HepG2 (cell line): Measurements from ENCODE around the gene HSDL1. TPM values are rescaled to one million over a fixed set of nuclear protein-coding genes. Genes with fewer than 3 reads are reported as not detected.

ENCODE experiments used
- ATAC-seq: fragments of 200-7000 bp; cut with Tn5 transposase; 3 replicates; pipeline ENCODE4 v1.9.1; 2020; ENCODE audit warnings: mild to moderate bottlenecking, moderate library complexity
- BruUV-seq: library from RNA; stranded (reverse); fragments of 400-500 nt; replicated peaks from 2 replicates; lab custom pipeline; 2021; lab: Mats Ljungman, UMichigan
- CTCF ChIA-PET: fragments of 300-600 bp; formaldehyde crosslinking; extraction: SDS; loops from one replicate; lab custom pipeline; 2021; ENCODE audit warnings: low total read pairs, inconsistent platforms, low intra/inter-chr PET ratio; lab: Yijun Ruan, JAX
- POLR2A ChIA-PET: fragments of 350-600 bp; sonication (Branson Sonifier 250); formaldehyde crosslinking; loops from one replicate; lab custom pipeline; 2020; ENCODE audit warnings: antibody characterized with exemption, inconsistent platforms; lab: Yijun Ruan, JAX
- DNase-seq: peaks from one replicate; pipeline ENCODE4 v3.0.0-alpha.2; 2015; ENCODE audit warnings: low spot score
- FAIRE-seq: peaks from 3 replicates; lab custom pipeline; 2011; peaks lifted over from hg19 to GRCh38; lab: Jason Lieb, UNC
- H2AFZ ChIP-seq: one replicate; pipeline ENCODE4 v1.6.1; 2011; ENCODE audit warnings: low read length, inconsistent platforms
- H3K27ac ChIP-seq: fragments of 300-600 bp; 3 replicates; pipeline ENCODE4 v1.8.0; 2011; ENCODE audit warnings: mixed run types, mild to moderate bottlenecking, mixed read lengths, low read length, inconsistent platforms; ENCODE audit not compliant: insufficient read depth; ENCODE audit errors: extremely low read length
- H3K27me3 ChIP-seq, 2 experiments: fragments of 200-600 bp in 1 of 2; 2 replicates in 1 of 2; 3 replicates in 1 of 2; pipeline versions ENCODE4 v1.6.0 to v1.8.0; 2011; ENCODE audit warnings: low read length in 2 of 2, mild to moderate bottlenecking in 2 of 2, moderate library complexity in 2 of 2, inconsistent platforms in 1 of 2; ENCODE audit not compliant: insufficient read depth in 2 of 2, control insufficient read depth in 1 of 2
- H3K36me3 ChIP-seq, 2 experiments: fragments of 200-600 bp in 1 of 2; replicated peaks in 1 of 2; 2 replicates in 1 of 2; 3 replicates in 1 of 2; pipeline versions ENCODE4 v1.5.1 to v1.8.0; 2011; ENCODE audit warnings: low read length in 2 of 2, inconsistent platforms in 1 of 2; ENCODE audit not compliant: insufficient read depth in 2 of 2, control insufficient read depth in 1 of 2
- H3K4me1 ChIP-seq: 2 replicates; pipeline ENCODE4 v1.5.1; 2012; ENCODE audit warnings: low read length, inconsistent platforms; ENCODE audit not compliant: insufficient read depth
- H3K4me2 ChIP-seq: 2 replicates; pipeline ENCODE4 v1.6.0; 2011; ENCODE audit warnings: low read depth, low read length, inconsistent platforms
- H3K4me3 ChIP-seq, 3 experiments: fragments of 200-600 bp in 1 of 3; sonication (generic), shearing (Covaris generic) in 1 of 3; replicated peaks in 1 of 3; 2 replicates each; pipeline ENCODE4 v1.5.1; 2011 to 2016; ENCODE audit warnings: low read length in 3 of 3, inconsistent platforms in 2 of 3, low read depth in 2 of 3, mild to moderate bottlenecking in 2 of 3, control low read depth in 1 of 3, mixed read lengths in 1 of 3; ENCODE audit not compliant: insufficient read depth in 1 of 3
- H3K79me2 ChIP-seq: one replicate; pipeline ENCODE4 v1.6.1; 2011; ENCODE audit warnings: low read length, inconsistent platforms; ENCODE audit not compliant: insufficient read depth
- H3K9ac ChIP-seq: 2 replicates; pipeline ENCODE4 v1.6.0; 2011; ENCODE audit warnings: mild to moderate bottlenecking, low read depth, low read length, inconsistent platforms; ENCODE audit not compliant: insufficient read depth
- H3K9me3 ChIP-seq: 2 replicates; pipeline ENCODE4 v1.5.1; 2012; ENCODE audit warnings: mild to moderate bottlenecking, low read length
- H4K20me1 ChIP-seq: 2 replicates; pipeline ENCODE4 v1.6.0; 2011; ENCODE audit warnings: inconsistent platforms, mild to moderate bottlenecking, low read length, moderate library complexity; ENCODE audit not compliant: insufficient read depth
- AKNA ChIP-seq: sonication (generic); formaldehyde crosslinking; IDR thresholded peaks from 2 replicates; pipeline ENCODE4 v1.4.0; 2020; ENCODE audit warnings: missing genetic modification reagents, borderline replicate concordance
- BCL6 ChIP-seq: IDR thresholded peaks from 2 replicates; pipeline ENCODE4 v1.6.1; 2016; ENCODE audit warnings: missing genetic modification reagents, missing compliant biosample characterization
- EZH2 ChIP-seq: conservative IDR thresholded peaks from 2 replicates; pipeline ENCODE4 v1.6.1; 2012; ENCODE audit warnings: mild to moderate bottlenecking, low read depth, low read length, moderate library complexity
- HBP1 ChIP-seq: IDR thresholded peaks from 2 replicates; pipeline ENCODE4 v1.6.1; 2016; ENCODE audit warnings: low read depth, control low read depth
- SCMH1 ChIP-seq: sonication (generic); formaldehyde crosslinking; IDR thresholded peaks from 2 replicates; pipeline ENCODE4 v1.9.0; 2021; ENCODE audit warnings: missing genetic modification reagents, mild to moderate bottlenecking, borderline replicate concordance
- SP5 ChIP-seq: IDR thresholded peaks from 2 replicates; pipeline ENCODE4 v1.6.1; 2016; ENCODE audit warnings: low read depth, borderline replicate concordance
- ZBTB14 ChIP-seq: sonication (generic); formaldehyde crosslinking; IDR thresholded peaks from 2 replicates; pipeline ENCODE4 v1.4.0; 2020; ENCODE audit warnings: missing genetic modification reagents
- ZFP36L2 ChIP-seq: sonication (generic); formaldehyde crosslinking; IDR thresholded peaks from 2 replicates; pipeline ENCODE4 v1.4.0; 2020; ENCODE audit warnings: missing genetic modification reagents
- ZNF280D ChIP-seq: sonication (generic); formaldehyde crosslinking; IDR thresholded peaks from 2 replicates; pipeline ENCODE4 v1.5.1; 2020; ENCODE audit warnings: mild to moderate bottlenecking, missing genetic modification reagents
- ZNF30 ChIP-seq: sonication (generic); formaldehyde crosslinking; IDR thresholded peaks from 2 replicates; pipeline ENCODE4 v1.5.0; 2020; ENCODE audit warnings: mild to moderate bottlenecking, missing genetic modification reagents
- ZNF570 ChIP-seq: sonication (generic); formaldehyde crosslinking; IDR thresholded peaks from 2 replicates; pipeline ENCODE4 v1.4.0; 2020; ENCODE audit warnings: mild to moderate bottlenecking, missing genetic modification reagents, borderline replicate concordance
- ZSCAN5A ChIP-seq: sonication (generic); formaldehyde crosslinking; IDR thresholded peaks from 2 replicates; pipeline ENCODE4 v1.8.0; 2022; ENCODE audit warnings: mild to moderate bottlenecking, missing genetic modification reagents, borderline replicate concordance
- WGBS: methylation state at CpG from one replicate; pipeline ENCODE4 v1.1.6; 2017; ENCODE audit warnings: low lambda C conversion rate; 5-methylcytosine and 5-hydroxymethylcytosine counted together
- in situ Hi-C: cut with HindIII; loops from 2 replicates; pipeline ENCODE4 v1.10.0; 2017; ENCODE audit warnings: low pct_unique_long_range_greater_than_20kb; ENCODE audit not compliant: extremely low pct_ligation_motif_present
- intact Hi-C: fragments of 100-400 bp; cut with micrococcal nuclease; formaldehyde crosslinking; loops from one replicate; pipeline ENCODE4 v1.10.0; 2022; ENCODE audit not compliant: unreplicated experiment
- polyA plus RNA-seq, 8 experiments: library from polyadenylated mRNA; depleted of rRNA in 3 of 8; stranded (reverse) in 7 of 8; unstranded in 1 of 8; fragments of >200 nt; fragmentation: Illumina TruSeq in 4 of 8; extraction: Trizol in 4 of 8; gene quantifications; 2 replicates each; pipeline versions ENCODE4 v1.2.1 to v1.2.3, GENCODE V29; 2011 to 2016; ENCODE audit warnings: low read depth in 4 of 8, missing spikeins in 1 of 8, mixed read lengths in 1 of 8; ENCODE audit not compliant: insufficient read depth in 1 of 8
- total RNA-seq, 5 experiments: library from RNA; depleted of rRNA; stranded (reverse); fragments of >200 nt; fragmentation: Illumina TruSeq; extraction: Trizol; gene quantifications; 2 replicates each; pipeline ENCODE4 v1.2.3, GENCODE V29; 2016; ENCODE audit warnings: low read depth in 1 of 5

The HSDL1 gene
- total and polyA plus RNA-seq, 2 of the 13 experiments (the other 11 are each of a cell fraction or from before 2014, with no cell fraction given): 49.2 to 49.7 TPM

- in situ Hi-C loops: no loop called here
- POLR2A ChIA-PET: no interaction called here
- TF ChIP-seq AKNA (no peak), EZH2 (no peak), ZNF30 (CRISPR knock-in tag) (no peak), SP5 (CRISPR knock-in tag) (no peak), ZBTB14 (CRISPR knock-in tag) (no peak), ZNF570 (CRISPR knock-in tag) (no peak), BCL6 (no peak), ZNF280D (CRISPR knock-in tag) (no peak), ZFP36L2 (CRISPR knock-in tag) (no peak), ZSCAN5A (CRISPR knock-in tag) (no peak), SCMH1 (CRISPR knock-in tag) (no peak), HBP1 (CRISPR knock-in tag) (no peak)
These were observed 51.1 kb downstream of the HSDL1 start for GRCh38 chr16:84093879-84094270.

More at GRCh38 chr16:84093879-84094270, 51.1 kb downstream of the HSDL1 start:
- CTCF ChIA-PET: no interaction called here
- peaks cover 19% of the 10 kb centered on the region for H3K4me1 ChIP-seq
- no peaks in the 10 kb centered on the region for H3K27me3 ChIP-seq
- peaks cover 20% of the 10 kb centered on the region for H4K20me1 ChIP-seq
- H3K9ac ChIP-seq: no peak overlapping the region
- FAIRE-seq (no peak), ATAC-seq (no peak), DNase-seq (no peak)
- 97% methylated on average over 4 of the region's 4 CpGs for WGBS
- H3K36me3 ChIP-seq: peaks cover 31 to 84% of the 10 kb centered on the region in 2 experiments
- no peaks in the 10 kb centered on the region for H3K9me3 ChIP-seq
- no peaks in the 10 kb centered on the region for H3K79me2 ChIP-seq
- no peak overlapping the region for H2AFZ ChIP-seq
- no peak overlapping the region for H3K4me3 ChIP-seq
- no peak overlapping the region for H3K4me2 ChIP-seq
- no TSS peak for BruUV-seq
- intact Hi-C loops: no loop called here
- H3K27ac ChIP-seq: no peak overlapping the region
